HUES6 (cell line): ENCODE measurements around the gene ZBTB38.

Experiments
- H3K27ac ChIP-seq: 2 replicates; pipeline ENCODE4 v1.7.0; 2013; ENCODE audit warnings: low read depth, mild to moderate bottlenecking, low read length, inconsistent platforms
- H3K27me3 ChIP-seq: 2 replicates; pipeline ENCODE4 v1.6.1; 2013; ENCODE audit warnings: low read length; ENCODE audit not compliant: control insufficient read depth, insufficient read depth
- H3K36me3 ChIP-seq: 2 replicates; pipeline ENCODE4 v1.6.1; 2013; ENCODE audit warnings: low read length; ENCODE audit not compliant: control insufficient read depth, insufficient read depth
- H3K4me1 ChIP-seq: 2 replicates; pipeline ENCODE4 v1.6.1; 2013; ENCODE audit warnings: low read length; ENCODE audit not compliant: control insufficient read depth, insufficient read depth
- H3K4me3 ChIP-seq: 2 replicates; pipeline ENCODE4 v1.5.1; 2013; ENCODE audit warnings: low read depth, low read length
- H3K9ac ChIP-seq: one replicate; pipeline ENCODE4 v1.6.1; 2013; ENCODE audit warnings: mild to moderate bottlenecking, low read length
- H3K9me3 ChIP-seq: 2 replicates; pipeline ENCODE4 v1.6.1; 2013; ENCODE audit warnings: low read depth, low read length; ENCODE audit not compliant: control insufficient read depth, insufficient read depth

Gene ZBTB38

DNA sequence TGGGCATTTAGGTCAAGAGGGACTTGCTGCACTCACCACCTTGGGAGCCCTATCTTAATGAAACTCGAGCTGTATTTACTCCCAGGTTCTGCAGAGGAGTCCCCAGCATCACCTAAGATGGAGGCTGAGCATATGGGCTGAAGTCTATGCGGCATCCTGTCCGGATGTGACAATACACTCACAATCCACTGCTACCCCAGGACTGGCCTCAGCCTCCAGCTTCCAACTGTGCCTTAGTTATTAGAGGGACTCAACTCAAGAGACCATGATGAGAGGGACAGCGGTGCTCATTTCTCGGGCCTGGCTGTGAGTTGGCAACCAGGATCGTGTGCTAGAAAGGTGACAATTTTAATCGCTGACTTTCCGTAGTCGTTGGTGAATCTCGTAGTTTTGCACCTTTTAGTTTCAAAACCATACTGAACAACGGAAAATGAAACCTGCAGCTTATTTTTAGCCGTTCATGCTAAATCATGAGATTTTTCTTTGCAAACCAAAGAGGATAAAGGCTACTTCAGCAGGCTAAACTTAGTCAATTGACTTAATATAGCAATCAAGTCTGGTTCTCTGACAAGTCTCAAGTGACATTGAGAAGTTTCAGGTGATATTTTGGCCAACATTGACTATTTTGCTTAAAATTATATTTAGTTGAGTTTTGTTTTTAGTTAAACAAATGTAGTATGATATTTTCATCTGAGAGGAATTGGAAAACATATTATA, 11.1 kb downstream of the ZBTB38 start:
- Histone ChIP-seq H3K4me3 (no peak overlapping the region), H3K36me3 (peaks cover 17% of the 10 kb centered on the region; the same call in 1 of the 2 replicates), H3K27ac (no peak overlapping the region)

DNA sequence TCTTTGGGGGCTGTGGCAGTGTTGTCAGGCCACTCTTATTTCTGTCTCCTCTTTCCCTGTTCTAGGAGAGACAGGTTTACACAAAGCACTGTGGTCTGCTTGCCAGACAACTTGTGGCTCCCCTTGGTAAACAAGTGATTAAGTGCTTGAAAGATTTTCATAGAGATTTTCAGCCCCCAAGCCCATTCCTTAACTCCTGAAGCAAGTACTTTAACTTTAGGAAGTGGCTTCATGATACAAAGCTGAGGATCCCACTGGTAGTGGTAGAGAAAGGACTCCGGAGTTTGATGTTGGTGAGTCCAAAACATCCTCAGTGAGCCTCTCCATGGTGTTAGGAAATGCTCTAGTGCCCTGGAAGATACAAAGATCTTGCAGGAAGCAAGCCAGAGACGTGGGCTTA, 12.0 kb downstream of the ZBTB38 start:
- peaks cover 18% of the 10 kb centered on the region for H3K4me1 ChIP-seq
- no peak overlapping the region for H3K27ac ChIP-seq
- H3K9me3 ChIP-seq = peaks cover 11% of the 10 kb centered on the region; the same call in 1 of the 2 replicates
- H3K4me3 ChIP-seq = no peak overlapping the region
- H3K9ac ChIP-seq = no peak overlapping the region
- no peaks in the 10 kb centered on the region for H3K27me3 ChIP-seq
- H3K36me3 ChIP-seq = peaks cover 17% of the 10 kb centered on the region; the same call in 1 of the 2 replicates

More for the DNA sequence above, 11.1 kb downstream of the ZBTB38 start:
- Histone ChIP-seq H3K27me3 (no peaks in the 10 kb centered on the region), H3K9ac (no peak overlapping the region), H3K9me3 (peaks cover 11% of the 10 kb centered on the region; the same call in 1 of the 2 replicates), H3K4me1 (peaks cover 27% of the 10 kb centered on the region)

DNA sequence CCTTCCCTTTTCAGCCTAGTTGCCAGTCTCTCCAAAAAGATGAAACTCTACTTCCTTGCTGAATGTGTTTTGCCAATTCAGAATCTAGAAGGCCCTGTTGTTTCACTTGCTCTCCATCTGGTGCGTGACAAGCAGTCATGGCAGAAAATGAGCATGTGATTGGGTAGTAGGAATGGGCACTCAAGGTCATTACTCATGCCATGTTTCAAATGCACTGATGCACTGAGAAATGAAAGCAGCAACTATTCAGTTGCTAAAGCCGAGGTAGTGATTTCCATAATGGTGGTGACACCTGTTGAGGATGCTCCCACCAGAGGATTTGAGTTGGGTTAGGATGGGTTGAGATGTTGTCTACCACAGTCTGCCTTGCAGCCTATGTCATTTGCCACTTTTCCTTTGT, 12.7 kb downstream of the ZBTB38 start:
- Histone ChIP-seq H3K9me3 (peaks cover 11% of the 10 kb centered on the region; the same call in 1 of the 2 replicates), H3K27me3 (no peaks in the 10 kb centered on the region), H3K36me3 (peaks cover 17% of the 10 kb centered on the region; the same call in 1 of the 2 replicates), H3K9ac (no peak overlapping the region), H3K4me3 (no peak overlapping the region), H3K27ac (no peak overlapping the region), H3K4me1 (peaks cover 11% of the 10 kb centered on the region)

DNA sequence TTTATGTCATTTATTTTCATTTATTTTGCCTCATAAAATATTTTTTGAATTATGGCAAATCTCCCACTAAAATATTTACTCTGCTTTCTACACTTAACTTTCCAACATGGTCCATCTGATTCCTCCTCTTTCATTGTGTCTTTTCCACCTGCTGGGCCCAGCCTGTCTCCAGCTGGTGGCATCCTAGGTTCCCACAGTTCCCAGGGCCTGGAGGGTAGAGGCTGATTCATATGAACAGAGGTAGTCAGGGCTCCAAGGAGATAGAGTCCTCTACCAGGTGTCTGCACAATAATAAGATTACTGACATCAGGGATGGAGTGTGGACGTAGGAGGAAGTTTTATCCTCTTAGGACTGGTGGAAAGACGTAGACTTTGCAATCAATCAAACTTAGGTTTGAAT, 14.3 kb downstream of the ZBTB38 start:
- peaks cover 11% of the 10 kb centered on the region; the same call in 1 of the 2 replicates for H3K9me3 ChIP-seq
- H3K4me3 ChIP-seq = no peak overlapping the region
- no peak overlapping the region for H3K9ac ChIP-seq
- H3K27ac ChIP-seq = no peak overlapping the region
- peaks cover 11% of the 10 kb centered on the region for H3K4me1 ChIP-seq
- H3K36me3 ChIP-seq = peaks cover 9% of the 10 kb centered on the region; the same call in 1 of the 2 replicates
- no peaks in the 10 kb centered on the region for H3K27me3 ChIP-seq

DNA sequence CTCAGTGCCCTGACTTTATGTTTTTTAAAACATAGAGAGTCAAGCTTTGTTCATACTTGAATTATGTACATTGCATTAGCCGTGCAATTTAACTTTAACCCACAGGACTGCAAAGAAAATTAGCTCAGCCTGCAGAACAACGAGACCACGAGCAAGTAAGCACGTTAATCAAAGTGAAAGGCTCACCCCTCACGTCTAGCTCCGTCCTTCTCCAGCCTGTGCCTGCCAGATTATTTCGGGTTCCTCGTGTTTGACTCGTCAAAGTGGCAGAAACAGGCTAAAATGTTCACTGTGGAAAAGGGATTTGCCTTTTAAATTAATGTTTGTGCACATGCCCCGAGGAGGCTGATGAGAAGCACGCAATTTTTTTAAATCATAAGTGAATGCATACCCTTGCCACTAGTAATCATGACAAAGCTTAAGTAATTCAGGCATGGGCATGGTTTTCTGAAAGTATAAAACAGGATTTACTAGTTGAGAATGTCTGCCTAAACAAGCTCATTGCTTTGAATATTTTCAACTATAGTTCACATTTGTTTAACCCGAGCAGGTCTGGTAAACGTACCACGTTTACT, 15.3 kb downstream of the ZBTB38 start:
- H3K9ac ChIP-seq = no peak overlapping the region
- H3K4me1 ChIP-seq = peaks cover 13% of the 10 kb centered on the region
- no peak overlapping the region for H3K27ac ChIP-seq
- peaks cover 9% of the 10 kb centered on the region; the same call in 1 of the 2 replicates for H3K9me3 ChIP-seq
- no peak overlapping the region for H3K4me3 ChIP-seq
- no peaks in the 10 kb centered on the region for H3K27me3 ChIP-seq
- H3K36me3 ChIP-seq = peaks cover 9% of the 10 kb centered on the region; the same call in 1 of the 2 replicates

DNA sequence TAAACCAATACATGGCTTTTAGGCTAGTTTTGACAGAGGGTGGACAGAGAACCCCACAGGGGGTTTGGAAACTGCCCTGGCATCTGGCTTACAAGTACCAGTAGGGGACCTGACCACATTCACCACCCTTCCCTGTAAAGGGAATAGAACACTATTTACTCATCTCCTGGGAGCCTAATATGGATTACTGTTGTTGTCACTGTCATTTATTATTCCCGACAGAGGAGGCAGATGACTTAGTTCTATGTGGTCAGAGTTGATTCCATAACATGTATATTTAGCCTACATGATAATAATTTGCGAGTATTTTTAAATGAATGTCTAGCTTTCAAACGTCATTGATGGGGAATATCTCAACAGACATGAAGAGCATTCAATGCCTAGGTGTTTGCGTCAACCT, 15.9 kb downstream of the ZBTB38 start:
- Histone ChIP-seq H3K9me3 (peaks cover 4% of the 10 kb centered on the region; the same call in 1 of the 2 replicates), H3K27me3 (no peaks in the 10 kb centered on the region), H3K27ac (no peak overlapping the region), H3K4me1 (peaks cover 13% of the 10 kb centered on the region), H3K4me3 (no peak overlapping the region), H3K9ac (no peak overlapping the region), H3K36me3 (peaks cover 7% of the 10 kb centered on the region; the same call in 1 of the 2 replicates)

DNA sequence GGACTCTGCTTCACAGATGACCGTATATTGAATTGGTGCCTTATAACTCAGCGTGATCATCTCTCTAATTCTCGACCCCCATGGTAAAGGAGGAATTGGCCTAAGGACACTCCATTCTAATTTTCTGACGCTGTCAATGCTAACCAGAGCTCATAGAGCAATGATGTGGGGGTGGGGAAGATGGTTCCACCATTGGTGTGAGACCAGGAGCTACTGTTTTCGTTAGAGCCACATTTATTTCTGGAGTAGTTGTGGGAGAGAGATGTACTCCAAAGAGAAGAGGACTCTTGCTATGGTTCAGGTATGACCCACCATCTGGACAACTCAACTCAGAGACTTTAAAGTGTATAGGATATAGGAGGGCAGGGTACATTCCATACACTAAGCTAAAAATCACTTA, 16.3 kb downstream of the ZBTB38 start:
- no peaks in the 10 kb centered on the region for H3K27me3 ChIP-seq
- no peak overlapping the region for H3K4me3 ChIP-seq
- peaks cover 14% of the 10 kb centered on the region for H3K4me1 ChIP-seq
- H3K9ac ChIP-seq = no peak overlapping the region
- H3K36me3 ChIP-seq = peaks cover 3% of the 10 kb centered on the region; the same call in 1 of the 2 replicates
- H3K27ac ChIP-seq = no peak overlapping the region
- no peaks in the 10 kb centered on the region; the same call in 1 of the 2 replicates for H3K9me3 ChIP-seq

DNA sequence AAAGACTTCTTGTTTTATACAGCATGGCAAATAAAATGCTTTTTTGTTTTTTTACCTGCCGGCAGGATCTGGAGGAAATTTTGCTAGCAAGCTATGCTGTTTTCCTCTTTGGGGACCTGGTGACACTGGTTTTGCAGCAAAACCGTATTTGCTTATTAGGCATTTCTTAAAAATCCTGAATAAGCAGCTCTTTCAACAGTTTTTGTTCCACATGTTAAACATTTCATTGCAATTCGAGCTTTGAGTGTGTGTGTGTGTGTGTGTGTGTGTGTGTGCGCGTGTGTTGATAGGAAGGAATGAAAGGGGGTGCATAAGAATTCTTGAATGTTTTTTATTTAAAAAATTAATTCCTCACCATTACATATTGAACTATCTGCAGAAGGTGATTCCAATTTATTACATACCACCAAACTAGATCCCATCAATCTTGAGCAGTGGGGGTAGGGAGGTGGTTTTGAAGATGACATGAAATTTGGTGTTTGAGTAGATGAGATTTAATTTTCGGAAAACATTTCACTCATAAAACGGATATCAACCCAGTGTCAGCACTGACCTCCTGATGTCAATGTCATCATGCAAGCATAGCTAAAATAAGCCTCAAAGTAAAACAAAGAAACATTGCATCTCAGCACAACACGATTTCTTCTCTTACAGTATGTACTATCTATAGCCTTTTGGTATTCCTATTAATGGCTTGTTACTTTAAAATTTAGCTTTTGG, 17.3 kb downstream of the ZBTB38 start:
- Histone ChIP-seq H3K27me3 (no peaks in the 10 kb centered on the region), H3K27ac (no peak overlapping the region), H3K9me3 (no peaks in the 10 kb centered on the region), H3K36me3 (peaks cover 3% of the 10 kb centered on the region; the same call in 1 of the 2 replicates), H3K4me1 (peaks cover 16% of the 10 kb centered on the region), H3K9ac (no peak overlapping the region), H3K4me3 (no peak overlapping the region)

DNA sequence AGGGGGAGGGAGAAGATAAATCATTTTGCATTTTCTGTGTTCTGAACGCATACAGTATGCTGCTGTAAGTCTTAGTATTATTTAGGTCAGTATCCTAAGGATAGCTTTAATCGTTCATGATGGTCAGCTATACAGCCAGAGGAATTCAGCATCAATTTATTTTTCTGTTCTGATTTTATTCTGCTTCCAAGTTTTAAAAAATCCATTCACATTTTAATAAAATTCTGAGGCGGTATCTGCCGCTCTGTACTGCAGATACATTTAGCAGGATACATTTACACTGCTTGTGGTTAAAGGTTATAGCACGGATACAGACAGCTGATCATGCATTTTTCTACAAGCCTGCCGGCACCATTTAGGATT, 17.8 kb downstream of the ZBTB38 start:
- Histone ChIP-seq H3K9me3 (no peaks in the 10 kb centered on the region), H3K9ac (no peak overlapping the region), H3K4me3 (no peak overlapping the region), H3K36me3 (peaks cover 3% of the 10 kb centered on the region; the same call in 1 of the 2 replicates), H3K4me1 (peaks cover 17% of the 10 kb centered on the region), H3K27me3 (no peaks in the 10 kb centered on the region), H3K27ac (no peak overlapping the region)

DNA sequence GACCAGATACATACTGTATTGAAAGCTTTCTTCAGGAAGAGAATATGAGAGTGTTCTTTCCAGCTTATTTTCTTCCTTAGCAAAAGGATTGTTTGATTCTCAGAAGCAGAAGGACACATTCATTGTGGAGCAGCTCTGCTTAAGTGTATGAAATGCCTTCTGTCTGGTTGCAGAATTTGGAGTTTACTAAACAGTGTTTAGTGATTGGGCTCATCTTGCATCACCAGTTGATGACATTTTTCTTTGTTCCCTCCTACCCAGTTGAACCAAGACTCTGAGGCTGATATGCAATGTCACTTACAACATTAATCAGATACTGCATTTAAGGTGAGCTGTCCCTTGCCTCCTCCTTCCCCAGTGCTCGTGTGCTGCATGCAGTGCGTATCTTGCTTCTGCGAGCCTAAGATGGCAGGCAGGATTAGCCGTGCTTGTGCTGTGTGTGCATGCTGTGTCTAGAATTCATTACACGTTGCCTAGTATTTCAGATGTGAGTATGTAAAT, 18.4 kb downstream of the ZBTB38 start:
- Histone ChIP-seq H3K27ac (no peak overlapping the region), H3K27me3 (no peaks in the 10 kb centered on the region), H3K4me1 (peaks cover 23% of the 10 kb centered on the region), H3K36me3 (peaks cover 3% of the 10 kb centered on the region; the same call in 1 of the 2 replicates), H3K4me3 (no peak overlapping the region), H3K9ac (no peak overlapping the region), H3K9me3 (no peaks in the 10 kb centered on the region)
